ENCODE measurements around the gene GRK6.

GRCh38 chr5:177397875-177398390 is 28.5 kb upstream of the GRK6 start:
- TF ChIP-seq SIN3A (IDR thresholded peaks at IDR 0.05; ENCODE audit: borderline replicate concordance, insufficient read depth, low read length) (no peak), POLR2AphosphoS5 (IDR thresholded peaks at IDR 0.05; ENCODE audit: low read depth, low read length) (no peak), REST (IDR thresholded peaks at IDR 0.05; ENCODE audit: insufficient read depth in 1 of 2, low read depth in 2 of 2, low read length in 2 of 2) (no peak), FOXP2 (optimal IDR thresholded peaks at IDR 0.05; ENCODE audit: borderline replicate concordance, extremely low read depth, extremely low read length, insufficient read depth) (no peak), TAF1 (IDR thresholded peaks at IDR 0.05; ENCODE audit: borderline replicate concordance, insufficient read depth, low read length) (no peak)
